ENCODE measurements around the gene COQ3.
"Not testable (repeated sequence)": the region's sequence is repeated elsewhere in the genome, so short reads cannot be mapped to it uniquely, and the experiment has no call there.

Gene COQ3

DNA sequence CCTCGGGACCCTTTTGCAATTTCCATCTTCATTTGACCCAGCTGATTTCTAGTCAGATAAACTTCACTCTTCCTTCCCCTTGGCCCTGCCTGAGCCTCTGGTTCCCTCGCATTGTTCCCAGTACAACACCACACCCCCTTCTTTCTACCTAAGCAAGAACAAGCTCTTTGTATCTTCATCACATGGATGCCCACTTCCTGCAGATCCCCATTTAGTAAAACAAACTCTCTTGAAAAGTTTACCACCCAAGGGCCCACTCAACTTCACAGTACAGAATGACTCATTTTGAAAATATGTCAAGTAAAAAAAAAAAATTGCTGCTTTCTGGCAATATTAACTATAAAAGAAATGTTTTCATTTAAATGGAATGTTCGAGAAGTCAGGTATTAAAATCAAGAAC, 49.7 kb downstream of the COQ3 start:
- ChIA-PET POLR2A (ENCODE audit: low non-redundant PET) (no interaction called here), CTCF (no interaction called here)
- TF ChIP-seq, protein P1, sequence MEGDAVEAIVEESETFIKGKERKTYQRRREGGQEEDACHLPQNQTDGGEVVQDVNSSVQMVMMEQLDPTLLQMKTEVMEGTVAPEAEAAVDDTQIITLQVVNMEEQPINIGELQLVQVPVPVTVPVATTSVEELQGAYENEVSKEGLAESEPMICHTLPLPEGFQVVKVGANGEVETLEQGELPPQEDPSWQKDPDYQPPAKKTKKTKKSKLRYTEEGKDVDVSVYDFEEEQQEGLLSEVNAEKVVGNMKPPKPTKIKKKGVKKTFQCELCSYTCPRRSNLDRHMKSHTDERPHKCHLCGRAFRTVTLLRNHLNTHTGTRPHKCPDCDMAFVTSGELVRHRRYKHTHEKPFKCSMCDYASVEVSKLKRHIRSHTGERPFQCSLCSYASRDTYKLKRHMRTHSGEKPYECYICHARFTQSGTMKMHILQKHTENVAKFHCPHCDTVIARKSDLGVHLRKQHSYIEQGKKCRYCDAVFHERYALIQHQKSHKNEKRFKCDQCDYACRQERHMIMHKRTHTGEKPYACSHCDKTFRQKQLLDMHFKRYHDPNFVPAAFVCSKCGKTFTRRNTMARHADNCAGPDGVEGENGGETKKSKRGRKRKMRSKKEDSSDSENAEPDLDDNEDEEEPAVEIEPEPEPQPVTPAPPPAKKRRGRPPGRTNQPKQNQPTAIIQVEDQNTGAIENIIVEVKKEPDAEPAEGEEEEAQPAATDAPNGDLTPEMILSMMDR (conservative IDR thresholded peaks at IDR 0.05; ENCODE audit: low read depth) = no peak
- H3K27ac ChIP-seq = no peak overlapping the region
- DNase-seq (ENCODE audit: low spot score) = no peak

DNA sequence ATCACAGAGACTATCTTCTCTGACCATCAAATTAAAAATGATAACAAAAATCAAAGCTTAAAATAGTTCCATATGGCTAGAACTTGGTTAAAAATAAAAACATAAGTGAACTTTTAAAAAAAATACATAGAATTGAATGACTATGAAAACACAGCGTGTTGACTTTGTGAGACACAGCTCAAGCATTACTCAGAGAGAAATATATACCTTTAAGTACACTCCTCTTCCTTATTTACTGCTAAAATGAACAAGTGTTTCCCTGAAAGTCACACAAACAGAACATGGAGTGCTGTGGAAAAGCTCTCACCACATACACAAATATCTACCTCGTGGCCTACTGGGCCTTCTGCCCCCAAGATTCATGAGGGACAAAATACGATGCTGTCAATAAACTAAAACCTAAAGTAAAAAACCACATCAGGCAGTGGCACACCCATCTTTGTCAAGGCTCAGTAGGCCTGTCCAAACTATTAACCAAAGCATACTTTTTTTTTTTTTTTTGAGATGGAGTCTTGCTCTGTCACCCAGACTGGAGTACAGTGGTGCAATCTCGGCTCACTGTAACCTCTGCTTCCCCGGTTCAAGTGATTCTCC, 52.0 kb downstream of the COQ3 start:
- H3K27ac ChIP-seq = no peak overlapping the region
- CTCF ChIA-PET = no interaction called here
- POLR2A ChIA-PET (ENCODE audit: low non-redundant PET) = no interaction called here
- no peak for DNase-seq (ENCODE audit: low spot score)
- TF ChIP-seq, protein P1 (conservative IDR thresholded peaks at IDR 0.05; ENCODE audit: low read depth) = no peak

DNA sequence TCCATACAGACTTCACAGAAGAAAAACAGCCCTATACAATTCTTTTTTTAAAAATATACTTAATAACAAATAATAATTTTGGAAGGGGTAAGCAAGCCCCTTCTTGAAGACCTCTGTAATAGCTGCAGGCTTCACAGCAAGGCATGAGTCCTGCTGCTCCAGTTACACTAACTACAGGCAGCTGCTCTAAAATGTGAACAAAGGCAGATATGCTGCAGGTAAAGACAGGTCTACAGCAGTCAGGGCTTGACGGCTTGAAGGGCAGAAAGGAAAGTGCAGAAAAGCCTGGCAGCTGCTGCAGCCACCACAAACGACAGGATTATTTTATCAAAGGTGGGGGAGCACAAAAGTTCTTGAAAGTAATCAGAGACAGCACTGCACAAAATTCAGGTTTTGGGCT, 55.8 kb downstream of the COQ3 start:
- H3K27ac ChIP-seq = no peak overlapping the region
- POLR2A ChIA-PET (ENCODE audit: low non-redundant PET) = no interaction called here
- no peak for DNase-seq (ENCODE audit: low spot score)
- TF ChIP-seq, protein P1 (conservative IDR thresholded peaks at IDR 0.05; ENCODE audit: low read depth) = no peak
- CTCF ChIA-PET = interaction anchor here (1.4 kb wide), 1 partner anchor 11 kb away, joined by 5 read pairs; the partner anchor contains the start of gene FAXC

GRCh38 chr6:99335298-99335697, 58.7 kb downstream of the COQ3 start:
- CTCF ChIA-PET = interaction anchor here (0.7 kb wide), 1 partner anchor 34 kb away, joined by 4 read pairs; no protein-coding TSS in a partner anchor
- DNase-seq (ENCODE audit: low spot score); H3K27ac ChIP-seq; POLR2A ChIA-PET (ENCODE audit: low non-redundant PET): not testable (repeated sequence)

DNA sequence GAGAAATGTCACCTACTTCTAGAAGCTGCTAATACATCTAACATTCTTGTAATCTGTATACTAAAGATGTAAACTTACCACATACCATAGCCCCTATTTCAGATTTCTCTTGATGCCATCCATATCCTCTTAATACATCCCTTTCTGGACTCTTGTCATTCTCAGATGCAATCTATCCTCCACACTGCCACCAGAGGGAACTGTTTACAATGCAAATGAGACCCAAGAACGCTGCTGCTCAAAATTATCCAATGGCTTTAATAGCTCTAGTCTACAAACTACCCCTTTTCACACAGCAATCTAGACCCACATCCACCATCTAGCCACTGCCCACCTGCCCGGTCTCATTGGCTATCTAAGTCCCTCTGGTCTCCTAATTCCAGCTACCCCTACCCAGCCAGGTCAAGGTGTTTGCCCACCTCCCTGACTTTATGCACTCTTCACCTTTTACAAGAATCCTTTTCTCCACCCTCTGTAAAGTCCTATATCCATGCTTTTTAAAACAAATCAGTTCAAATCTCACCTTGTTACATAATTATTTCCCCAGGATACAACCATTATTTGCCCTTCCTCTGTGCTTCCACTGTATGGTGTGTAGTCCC, 59.4 kb downstream of the COQ3 start:
- ChIA-PET CTCF (interaction anchor here (0.6 to 1.2 kb wide), 9 partner anchors 9 to 413 kb away, joined by 3 to 9 read pairs (median 3); partner anchors contain the start of gene FAXC), POLR2A (ENCODE audit: low non-redundant PET) (no interaction called here)
- TF ChIP-seq, protein P1 (conservative IDR thresholded peaks at IDR 0.05; ENCODE audit: low read depth) = peak; percentile 55

GRCh38 chr6:99333068-99333467, 60.9 kb downstream of the COQ3 start:
- no peak overlapping the region for H3K27ac ChIP-seq
- TF ChIP-seq, protein P1 (conservative IDR thresholded peaks at IDR 0.05; ENCODE audit: low read depth) = no peak
- POLR2A ChIA-PET (ENCODE audit: low non-redundant PET) = no interaction called here
- CTCF ChIA-PET = no interaction called here
- DNase-seq (ENCODE audit: low spot score) = no peak

More for the DNA sequence above, 59.4 kb downstream of the COQ3 start:
- peak; percentile 51 for DNase-seq (ENCODE audit: low spot score)
- no peak overlapping the region for H3K27ac ChIP-seq

- TF ChIP-seq, protein P1 (conservative IDR thresholded peaks at IDR 0.05; ENCODE audit: low read depth) = no peak
- DNase-seq (ENCODE audit: low spot score) = no peak
- ChIA-PET POLR2A (ENCODE audit: low non-redundant PET) (no interaction called here), CTCF (interaction anchor here (0.6 to 0.7 kb wide), 3 partner anchors 40 to 1620 kb away, joined by 3 to 4 read pairs (median 4); no protein-coding TSS in a partner anchor)
- no peak overlapping the region for H3K27ac ChIP-seq
These were observed 62.5 kb downstream of the COQ3 start for GRCh38 chr6:99331531-99331930.

Measured in RWPE1 (cell line).